ENCODE measurements around the gene FOXP1. TPM values are rescaled to one million over a fixed set of nuclear protein-coding genes. Genes with fewer than 3 reads are reported as not detected.

FOXP1 gene
- total and polyA plus RNA-seq, 12 donors: 7.6 to 42.7 (median 24.3) TPM

DNA sequence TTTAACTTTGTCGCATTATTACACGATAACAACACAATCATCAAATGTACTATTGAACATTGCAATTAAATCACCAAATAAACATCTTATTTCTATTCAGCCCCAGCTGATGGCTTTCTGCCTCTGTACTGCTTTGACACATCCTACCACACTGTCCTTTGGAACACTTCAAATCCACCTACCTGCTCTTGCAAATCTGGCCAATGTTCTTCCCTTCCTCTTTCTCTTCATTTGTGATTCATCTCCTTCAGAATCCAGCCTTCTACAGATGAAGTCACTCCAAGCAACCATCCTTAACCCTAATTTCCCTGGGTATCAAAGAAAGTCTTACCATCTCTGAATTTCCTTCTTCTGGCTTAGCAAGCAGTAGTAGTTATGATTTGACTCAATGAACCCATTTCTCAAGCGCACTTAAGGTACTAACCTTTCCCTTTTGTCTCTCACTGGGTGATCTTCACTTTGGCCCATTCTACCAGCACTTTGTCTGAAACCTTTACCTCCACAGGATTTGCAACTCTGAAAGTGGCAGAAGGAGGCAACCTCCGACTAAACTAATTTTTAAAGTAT lies 502.9 kb downstream of the FOXP1 start:
- WGBS, 4 donors: 95 to 99% (median 95%) methylated on average over 4 of the region's 4 CpGs
- no peak for TF ChIP-seq POLR2A (IDR thresholded peaks at IDR 0.05)
- TF ChIP-seq, protein P1, sequence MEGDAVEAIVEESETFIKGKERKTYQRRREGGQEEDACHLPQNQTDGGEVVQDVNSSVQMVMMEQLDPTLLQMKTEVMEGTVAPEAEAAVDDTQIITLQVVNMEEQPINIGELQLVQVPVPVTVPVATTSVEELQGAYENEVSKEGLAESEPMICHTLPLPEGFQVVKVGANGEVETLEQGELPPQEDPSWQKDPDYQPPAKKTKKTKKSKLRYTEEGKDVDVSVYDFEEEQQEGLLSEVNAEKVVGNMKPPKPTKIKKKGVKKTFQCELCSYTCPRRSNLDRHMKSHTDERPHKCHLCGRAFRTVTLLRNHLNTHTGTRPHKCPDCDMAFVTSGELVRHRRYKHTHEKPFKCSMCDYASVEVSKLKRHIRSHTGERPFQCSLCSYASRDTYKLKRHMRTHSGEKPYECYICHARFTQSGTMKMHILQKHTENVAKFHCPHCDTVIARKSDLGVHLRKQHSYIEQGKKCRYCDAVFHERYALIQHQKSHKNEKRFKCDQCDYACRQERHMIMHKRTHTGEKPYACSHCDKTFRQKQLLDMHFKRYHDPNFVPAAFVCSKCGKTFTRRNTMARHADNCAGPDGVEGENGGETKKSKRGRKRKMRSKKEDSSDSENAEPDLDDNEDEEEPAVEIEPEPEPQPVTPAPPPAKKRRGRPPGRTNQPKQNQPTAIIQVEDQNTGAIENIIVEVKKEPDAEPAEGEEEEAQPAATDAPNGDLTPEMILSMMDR (IDR thresholded peaks at IDR 0.05): no peak

GRCh38 chr3:71078723-71079525 lies 504.6 kb downstream of the FOXP1 start:
- TF ChIP-seq POLR2A (IDR thresholded peaks at IDR 0.05): no peak
- TF ChIP-seq, protein P1 (IDR thresholded peaks at IDR 0.05): no peak
- Histone ChIP-seq H3K27ac (no peak overlapping the region), H3K4me3 (no peak overlapping the region), H3K27me3 (no peaks in the 10 kb centered on the region), H3K36me3 (replicated peaks in 1 of 2) (no peaks in the 10 kb centered on the region), H3K4me1 (replicated peaks in 1 of 2) (peaks cover 5 to 8% of the 10 kb centered on the region in 2 donors), H3K9me3 (replicated peaks in 1 of 3) (no peaks in the 10 kb centered on the region)
- WGBS, 4 donors: 90 to 92% (median 90%) methylated on average over 8 of the region's 8 CpGs
- no peak for DNase-seq
- intact Hi-C loops (cut with DNase I): no loop called here

More for the DNA sequence above, 502.9 kb downstream of the FOXP1 start:
- no peak overlapping the region for H3K27ac ChIP-seq
- intact Hi-C loops (cut with DNase I): no loop called here
- H3K9me3 ChIP-seq (replicated peaks in 1 of 3): no peaks in the 10 kb centered on the region
- no peak overlapping the region for H3K4me3 ChIP-seq
- no peaks in the 10 kb centered on the region for H3K36me3 ChIP-seq (replicated peaks in 1 of 2)
- H3K27me3 ChIP-seq: no peaks in the 10 kb centered on the region
- peaks cover 5 to 8% of the 10 kb centered on the region in 2 donors for H3K4me1 ChIP-seq (replicated peaks in 1 of 2)
- no peak for DNase-seq

GRCh38 chr3:71078199-71078598 lies 505.3 kb downstream of the FOXP1 start:
- H3K27ac ChIP-seq: no peak overlapping the region
- peaks cover 5 to 8% of the 10 kb centered on the region in 2 donors for H3K4me1 ChIP-seq (replicated peaks in 1 of 2)
- intact Hi-C loops (cut with DNase I): no loop called here
- no peak for TF ChIP-seq POLR2A (IDR thresholded peaks at IDR 0.05)
- TF ChIP-seq, protein P1 (IDR thresholded peaks at IDR 0.05): no peak
- no peaks in the 10 kb centered on the region for H3K36me3 ChIP-seq (replicated peaks in 1 of 2)
- no peaks in the 10 kb centered on the region for H3K27me3 ChIP-seq
- no peak for DNase-seq
- H3K4me3 ChIP-seq: no peak overlapping the region
- 75 to 89% (median 83%) methylated on average over 3 of the region's 3 CpGs for WGBS, 4 donors
- H3K9me3 ChIP-seq (replicated peaks in 1 of 3): no peaks in the 10 kb centered on the region

GRCh38 chr3:71077070-71077469 lies 506.5 kb downstream of the FOXP1 start:
- H3K4me3 ChIP-seq: no peak overlapping the region
- no peaks in the 10 kb centered on the region for H3K27me3 ChIP-seq
- no peak overlapping the region for H3K27ac ChIP-seq
- H3K36me3 ChIP-seq (replicated peaks in 1 of 2): no peaks in the 10 kb centered on the region
- H3K4me1 ChIP-seq (replicated peaks in 1 of 2): peaks cover 5 to 8% of the 10 kb centered on the region in 2 donors
- intact Hi-C loops (cut with DNase I): no loop called here
- TF ChIP-seq, protein P1 (IDR thresholded peaks at IDR 0.05): no peak
- no peak for TF ChIP-seq POLR2A (IDR thresholded peaks at IDR 0.05)
- no peak for DNase-seq
- H3K9me3 ChIP-seq (replicated peaks in 1 of 3): no peaks in the 10 kb centered on the region
- WGBS, 4 donors: 65 to 67% (median 66%) methylated on average over 3 of the region's 3 CpGs

Data from adrenal gland (tissue), 12 donors.